ENCODE results near the gene C2.
"Not testable (repeated sequence)": the region's sequence is repeated elsewhere in the genome, so short reads cannot be mapped to it uniquely, and the experiment has no call there.

C2 gene

DNA sequence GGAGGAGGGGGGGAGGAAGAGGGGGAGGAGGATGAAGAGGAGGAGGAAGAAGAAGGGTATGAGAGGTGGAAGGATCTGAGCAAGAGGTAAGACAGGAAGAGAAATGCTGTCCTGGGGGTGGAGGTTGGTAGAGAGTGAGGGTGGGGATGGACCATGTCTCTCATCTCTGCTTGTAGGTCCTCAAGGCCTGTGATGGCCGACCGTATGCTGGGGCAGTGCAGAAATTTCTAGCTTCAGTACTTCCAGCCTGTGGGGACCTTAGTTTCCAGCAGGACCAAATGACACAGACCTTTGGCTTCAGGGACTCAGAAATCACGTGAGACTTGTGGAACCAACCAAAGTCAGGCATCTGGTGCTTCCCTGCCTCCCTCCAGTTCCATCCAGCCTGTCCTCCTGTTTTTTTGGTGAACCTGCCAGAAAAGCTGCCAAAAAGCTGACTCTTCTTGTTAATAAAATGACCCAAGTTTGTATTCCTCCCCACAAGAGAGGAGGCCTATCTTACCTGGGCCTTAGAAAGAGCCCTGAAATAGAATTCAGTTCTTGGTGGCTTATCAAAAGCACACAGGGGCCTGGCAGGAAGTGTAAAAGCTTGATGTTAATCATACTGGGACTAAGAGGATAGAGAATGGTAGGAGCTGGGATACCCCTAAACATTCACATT lies 51.9 kb downstream of the C2 start:
- no peak for DNase-seq

DNA sequence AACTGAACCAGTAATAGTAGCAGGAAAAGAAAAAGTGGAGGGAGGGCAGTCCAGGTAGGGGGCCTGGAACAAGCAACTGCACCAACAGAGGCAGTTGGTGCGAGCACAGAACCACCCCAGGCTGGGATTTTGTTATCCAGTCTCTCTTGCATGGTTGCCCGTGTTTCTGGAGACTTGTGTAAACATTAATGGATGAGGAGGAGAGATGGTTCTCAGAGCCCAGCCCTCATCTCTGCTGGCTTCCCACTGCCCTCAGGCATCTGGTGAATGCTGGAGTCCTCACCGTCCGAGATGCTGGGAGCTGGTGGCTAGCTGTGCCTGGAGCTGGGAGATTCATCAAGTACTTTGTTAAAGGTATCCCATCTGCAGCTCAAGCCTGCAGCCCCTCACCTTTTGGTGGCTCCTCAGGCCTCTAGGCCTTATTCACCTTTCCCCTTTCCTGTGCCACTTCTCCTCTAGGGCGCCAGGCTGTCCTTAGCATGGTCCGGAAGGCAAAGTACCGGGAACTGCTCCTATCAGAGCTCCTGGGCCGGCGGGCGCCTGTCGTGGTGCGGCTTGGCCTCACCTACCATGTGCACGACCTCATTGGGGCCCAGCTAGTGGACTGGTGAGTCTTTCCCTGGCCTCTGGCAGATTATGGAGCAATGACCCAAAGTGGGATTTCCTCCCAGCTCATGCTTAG lies 52.8 kb downstream of the C2 start:
- not testable (repeated sequence) for DNase-seq

DNA sequence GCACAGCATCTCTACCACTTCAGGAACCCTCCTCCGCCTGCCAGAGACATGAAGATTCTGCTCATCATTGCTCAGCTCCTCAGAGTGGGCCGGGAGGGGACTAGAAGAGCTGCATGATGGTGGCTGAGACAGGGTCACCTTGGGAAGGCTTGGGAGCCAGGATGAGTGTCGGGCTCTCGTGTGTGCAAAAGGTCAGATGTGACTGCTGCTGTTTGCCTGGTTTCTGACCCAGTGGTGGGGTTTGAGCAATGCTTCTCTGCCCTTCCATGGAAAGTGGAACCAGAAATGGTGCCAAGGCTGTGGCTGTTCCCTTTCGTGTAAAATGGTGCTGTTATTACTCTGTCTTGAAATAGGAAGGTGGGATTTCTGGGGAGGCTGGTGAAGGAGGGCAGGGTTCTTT lies 53.5 kb downstream of the C2 start:
- not testable (repeated sequence) for DNase-seq

DNA sequence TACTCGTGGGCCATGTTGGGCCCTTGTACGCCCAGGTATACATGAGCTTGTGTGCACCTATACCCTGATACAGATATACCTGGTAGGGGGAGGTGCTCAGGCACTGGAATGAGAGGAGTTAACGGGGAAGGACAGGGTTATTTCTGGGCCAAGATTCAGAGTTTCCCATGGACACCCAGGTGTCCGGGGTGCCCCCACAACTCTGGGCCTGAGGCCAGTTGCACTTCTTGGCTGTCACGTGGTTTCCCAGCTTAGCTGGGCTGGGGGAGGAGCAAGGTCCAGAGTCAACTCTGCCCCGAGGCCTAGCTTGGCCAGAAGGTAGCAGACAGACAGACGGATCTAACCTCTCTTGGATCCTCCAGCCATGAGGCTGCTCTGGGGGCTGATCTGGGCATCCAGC lies 54.2 kb downstream of the C2 start, which contains the start of gene C4A:
TSS of gene C4A (plus strand) at position 314 of the 400 bp plus-strand sequence. CDS start at position 365, 51 bp downstream.
- DNase-seq, result not testable (repeated sequence)

DNA sequence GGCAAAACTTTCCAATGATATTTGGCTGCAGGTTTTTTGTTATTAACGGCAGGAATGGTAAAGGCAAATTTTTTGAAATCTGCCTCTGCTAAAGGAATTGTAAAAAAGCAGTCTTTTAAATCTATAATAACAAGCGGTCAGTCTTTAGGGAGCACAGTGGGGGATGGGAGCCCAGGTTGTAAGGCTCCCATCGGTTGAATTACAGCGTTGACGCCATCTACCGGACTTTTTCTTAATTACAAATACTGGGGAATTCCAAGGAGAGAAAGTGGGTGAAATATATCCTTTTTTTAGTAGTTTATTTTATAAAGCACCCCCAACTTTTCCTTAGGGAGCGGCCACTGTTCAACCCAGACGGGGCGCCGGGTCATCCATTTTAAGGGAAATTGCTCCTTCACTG lies 61.8 kb downstream of the C2 start:
- not testable (repeated sequence) for DNase-seq

DNA sequence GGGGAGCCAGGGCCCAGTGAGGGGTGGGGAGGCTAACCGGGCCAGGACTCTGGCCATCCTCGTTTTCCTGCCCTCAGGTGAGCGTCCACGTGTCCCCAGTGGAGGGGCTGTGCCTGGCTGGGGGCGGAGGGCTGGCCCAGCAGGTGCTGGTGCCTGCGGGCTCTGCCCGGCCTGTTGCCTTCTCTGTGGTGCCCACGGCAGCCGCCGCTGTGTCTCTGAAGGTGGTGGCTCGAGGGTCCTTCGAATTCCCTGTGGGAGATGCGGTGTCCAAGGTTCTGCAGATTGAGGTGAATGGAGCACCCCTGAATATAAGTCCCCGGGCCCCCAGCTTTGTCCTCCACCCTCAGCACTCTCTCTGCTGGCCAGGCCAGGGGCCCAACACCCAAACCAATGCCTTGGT lies 66.9 kb downstream of the C2 start:
- DNase-seq, result not testable (repeated sequence)
